ENCODE results near the gene NCOA5.
"Not testable (repeated sequence)": the region's sequence is repeated elsewhere in the genome, so short reads cannot be mapped to it uniquely, and the experiment has no call there.

Gene NCOA5

DNA sequence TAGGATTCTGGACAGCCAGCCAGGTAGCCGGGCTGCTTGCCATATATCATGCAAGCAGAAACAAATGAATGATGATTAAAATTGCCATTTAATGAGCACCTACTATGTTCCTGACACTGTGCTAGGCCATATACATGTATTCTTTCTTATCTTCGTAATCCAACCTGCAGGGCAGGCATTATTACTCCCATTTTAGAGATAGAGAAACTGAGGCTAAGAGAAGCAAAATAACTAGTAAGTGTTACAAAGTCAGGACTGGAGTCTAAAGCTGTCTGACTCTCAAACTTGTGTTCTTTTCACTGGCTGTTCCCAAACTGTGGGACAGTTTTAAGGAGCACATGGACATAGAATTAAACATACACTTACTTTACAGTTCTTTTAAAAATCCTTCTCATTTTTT is 30.4 kb upstream of the NCOA5 start:
- DNase-seq (ENCODE audit: low read depth): no peak

GRCh38 chr20:46119547-46119946 is 29.8 kb upstream of the NCOA5 start:
- DNase-seq (ENCODE audit: low read depth): no peak

- DNase-seq (ENCODE audit: low read depth): no peak
These were observed 29.3 kb upstream of the NCOA5 start for GRCh38 chr20:46119028-46119546.

- no peak for DNase-seq (ENCODE audit: low read depth)
These were observed 28.8 kb upstream of the NCOA5 start for GRCh38 chr20:46118481-46119020.

DNA sequence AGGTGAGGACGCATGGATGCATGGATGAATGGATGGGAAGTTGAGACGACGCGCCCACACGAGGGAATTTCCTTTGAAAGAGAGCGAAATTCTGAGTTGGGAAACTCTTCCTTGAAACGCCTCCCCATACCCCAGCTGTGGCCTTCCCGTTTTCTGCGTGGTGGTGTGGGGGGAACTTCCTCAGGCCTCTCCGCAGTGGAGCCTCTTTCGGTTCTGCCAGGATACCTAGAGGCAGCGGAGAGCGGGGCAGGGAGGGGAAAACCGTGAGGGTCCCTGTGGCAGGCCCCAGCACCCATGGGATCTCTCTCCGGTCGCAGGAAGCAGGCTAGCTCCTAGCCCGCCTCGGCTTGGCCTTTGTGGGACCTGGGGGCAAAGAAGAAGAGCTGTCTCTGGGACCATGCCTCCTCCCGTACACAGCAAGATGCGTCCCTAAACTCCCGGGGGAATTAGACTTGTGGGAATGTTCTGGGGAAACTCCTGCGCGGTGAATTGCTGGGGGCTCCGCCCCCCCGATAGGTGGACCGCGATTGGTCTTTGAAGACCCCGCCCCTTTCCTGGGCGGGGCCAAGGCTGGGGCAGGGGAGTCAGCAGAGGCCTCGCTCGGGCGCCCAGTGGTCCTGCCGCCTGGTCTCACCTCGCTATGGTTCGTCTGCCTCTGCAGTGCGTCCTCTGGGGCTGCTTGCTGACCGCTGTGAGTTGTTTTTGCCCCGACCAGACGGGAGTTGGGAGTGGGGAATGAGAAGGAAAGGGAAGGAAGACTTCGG is 28.1 kb upstream of the NCOA5 start, which contains the start of gene CD40:
Gene CD40, plus strand, starts transcription at position 611 of the 764 bp plus-strand sequence. Its CDS starts 30 bp downstream, at position 641.
- peak; percentile 61 for DNase-seq (ENCODE audit: low read depth)

- DNase-seq (ENCODE audit: low read depth): no peak
These were observed 24.7 kb upstream of the NCOA5 start for GRCh38 chr20:46114449-46114848.

- DNase-seq (ENCODE audit: low read depth): no peak
These were observed 23.3 kb upstream of the NCOA5 start for GRCh38 chr20:46113113-46113470.

GRCh38 chr20:46112430-46113112 is 22.8 kb upstream of the NCOA5 start:
- no peak for DNase-seq (ENCODE audit: low read depth)

- DNase-seq (ENCODE audit: low read depth): no peak
These were observed 22.1 kb upstream of the NCOA5 start for GRCh38 chr20:46111836-46112212.

- no peak for DNase-seq (ENCODE audit: low read depth)
These were observed 21.5 kb upstream of the NCOA5 start for GRCh38 chr20:46111028-46111835.

- DNase-seq (ENCODE audit: low read depth): no peak
These were observed 19.2 kb upstream of the NCOA5 start for GRCh38 chr20:46108976-46109375.

DNA sequence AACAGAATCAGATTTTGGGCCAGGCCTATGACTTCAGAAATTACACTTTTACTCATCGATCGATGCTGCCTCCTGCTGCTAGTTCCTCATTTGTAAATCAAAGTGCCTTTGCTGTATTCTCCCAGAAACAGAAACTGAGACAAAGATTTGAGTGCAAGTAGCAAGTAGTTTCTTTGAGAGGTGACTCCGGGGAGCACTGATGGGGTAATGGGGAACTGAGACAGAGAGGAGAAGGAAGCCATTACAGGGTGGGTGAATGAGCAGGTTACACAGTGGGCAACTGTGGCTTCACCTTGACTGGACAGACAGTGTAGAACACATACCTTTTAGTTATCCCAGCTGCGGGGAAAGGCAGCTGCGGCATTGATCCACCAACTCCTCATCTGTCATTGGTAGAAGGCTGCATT is 18.7 kb upstream of the NCOA5 start:
- no peak for DNase-seq (ENCODE audit: low read depth)

GRCh38 chr20:46107061-46107460 is 17.3 kb upstream of the NCOA5 start:
- no peak for DNase-seq (ENCODE audit: low read depth)

- DNase-seq (ENCODE audit: low read depth): no peak
These were observed 14.5 kb upstream of the NCOA5 start for GRCh38 chr20:46104262-46104661.

DNA sequence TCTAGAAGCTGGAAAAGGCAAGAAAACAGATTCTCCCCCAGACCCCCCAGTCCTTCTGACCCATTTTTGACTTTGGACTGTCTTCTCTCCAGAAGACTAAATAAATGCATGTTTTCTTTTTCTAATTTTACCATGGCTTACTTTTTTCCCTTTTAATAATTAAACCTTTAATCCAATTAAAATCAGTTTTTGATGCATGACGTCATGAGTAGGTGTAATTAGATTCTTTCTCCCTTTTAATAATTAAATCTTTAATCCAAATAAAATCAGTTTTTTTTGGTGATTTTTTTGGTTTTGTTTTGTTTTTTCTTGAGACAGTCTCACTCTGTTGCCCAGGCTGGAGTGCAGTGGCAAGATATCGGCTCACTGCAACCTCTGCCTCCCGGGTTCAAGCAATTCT is 13.2 kb upstream of the NCOA5 start:
- DNase-seq (ENCODE audit: low read depth): no peak

- DNase-seq (ENCODE audit: low read depth): no peak
These were observed 12.2 kb upstream of the NCOA5 start for GRCh38 chr20:46101957-46102356.

GRCh38 chr20:46100988-46101387 is 11.2 kb upstream of the NCOA5 start:
- DNase-seq (ENCODE audit: low read depth): no peak

DNA sequence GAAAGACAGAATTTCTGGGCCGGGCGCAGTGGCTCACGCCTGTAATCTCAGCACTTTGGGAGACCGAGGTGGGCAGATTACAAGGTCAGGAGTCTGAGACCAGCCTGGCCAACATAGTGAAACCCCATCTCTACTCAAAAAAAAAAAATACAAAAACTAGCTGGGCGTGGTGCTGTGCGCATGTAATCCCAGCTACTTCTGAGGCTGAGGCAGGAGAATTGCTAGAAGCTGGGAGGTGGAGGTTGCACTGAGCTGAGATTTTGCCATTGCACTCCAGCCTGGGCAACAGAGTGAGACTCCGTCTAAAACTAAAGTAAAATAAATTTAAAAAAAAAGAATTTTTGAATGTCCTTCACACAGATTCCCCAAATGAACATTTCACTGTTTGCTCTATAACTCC is 10.7 kb upstream of the NCOA5 start:
- not testable (repeated sequence) for DNase-seq (ENCODE audit: low read depth)

- DNase-seq (ENCODE audit: low read depth): no peak
These were observed 9.9 kb upstream of the NCOA5 start for GRCh38 chr20:46099491-46100287.

- no peak for DNase-seq (ENCODE audit: low read depth)
These were observed 3.8 kb upstream of the NCOA5 start for GRCh38 chr20:46093531-46093930.
